Measurements from ENCODE around the gene ZNF746. TPM values are rescaled to one million over a fixed set of nuclear protein-coding genes. Genes with fewer than 3 reads are reported as not detected.

The ZNF746 gene
- total RNA-seq, 2 experiments from 2014 or later, result 12.6 to 13.0 TPM

DNA sequence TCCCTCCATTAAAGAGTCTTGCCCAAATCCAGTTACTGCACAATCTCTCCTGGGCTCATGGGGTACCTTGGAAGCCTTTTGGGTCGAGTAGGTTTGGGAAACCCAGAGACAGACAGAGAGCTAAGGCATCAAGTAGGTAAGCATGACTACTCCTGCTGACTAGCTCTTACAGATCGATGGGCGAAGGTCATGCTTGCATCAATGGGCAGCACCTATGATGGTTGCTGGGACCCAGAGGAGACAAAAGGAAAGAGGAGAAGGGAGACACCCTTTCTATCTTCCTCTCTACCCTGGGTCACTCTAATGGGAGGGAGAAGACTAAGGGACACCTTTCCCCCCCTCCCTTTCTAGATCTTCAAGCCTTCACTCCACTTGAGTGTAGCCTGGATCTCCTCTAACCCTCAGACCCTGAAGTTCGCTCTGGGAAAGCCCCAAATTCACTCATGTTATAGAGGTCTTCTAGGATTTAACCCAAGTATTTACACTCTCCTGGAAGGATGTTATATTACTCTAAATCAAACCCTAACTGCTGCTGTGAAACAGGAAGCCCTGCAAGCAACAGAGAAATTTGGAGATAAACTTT lies 31.6 kb upstream of the ZNF746 start:
- ATAC-seq (no peak), DNase-seq (peak; percentile 8)
- TF ChIP-seq, protein P1, sequence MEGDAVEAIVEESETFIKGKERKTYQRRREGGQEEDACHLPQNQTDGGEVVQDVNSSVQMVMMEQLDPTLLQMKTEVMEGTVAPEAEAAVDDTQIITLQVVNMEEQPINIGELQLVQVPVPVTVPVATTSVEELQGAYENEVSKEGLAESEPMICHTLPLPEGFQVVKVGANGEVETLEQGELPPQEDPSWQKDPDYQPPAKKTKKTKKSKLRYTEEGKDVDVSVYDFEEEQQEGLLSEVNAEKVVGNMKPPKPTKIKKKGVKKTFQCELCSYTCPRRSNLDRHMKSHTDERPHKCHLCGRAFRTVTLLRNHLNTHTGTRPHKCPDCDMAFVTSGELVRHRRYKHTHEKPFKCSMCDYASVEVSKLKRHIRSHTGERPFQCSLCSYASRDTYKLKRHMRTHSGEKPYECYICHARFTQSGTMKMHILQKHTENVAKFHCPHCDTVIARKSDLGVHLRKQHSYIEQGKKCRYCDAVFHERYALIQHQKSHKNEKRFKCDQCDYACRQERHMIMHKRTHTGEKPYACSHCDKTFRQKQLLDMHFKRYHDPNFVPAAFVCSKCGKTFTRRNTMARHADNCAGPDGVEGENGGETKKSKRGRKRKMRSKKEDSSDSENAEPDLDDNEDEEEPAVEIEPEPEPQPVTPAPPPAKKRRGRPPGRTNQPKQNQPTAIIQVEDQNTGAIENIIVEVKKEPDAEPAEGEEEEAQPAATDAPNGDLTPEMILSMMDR (IDR thresholded peaks at IDR 0.05), result no peak
- Mint-ChIP-seq H3K4me3 (no peak overlapping the region), H3K4me1 (ENCODE audit: low read depth) (no peaks in the 10 kb centered on the region), H3K9me3 (peaks cover 32% of the 10 kb centered on the region), H3K36me3 (ENCODE audit: low read depth) (peaks cover 16% of the 10 kb centered on the region), H3K27ac (no peak overlapping the region), H3K27me3 (no peaks in the 10 kb centered on the region)
- POLR2A ChIA-PET, result no interaction called here
- intact Hi-C loops (cut with micrococcal nuclease), result no loop called here
- CTCF ChIA-PET, result interaction anchor here (1.6 kb wide), 1 partner anchor 8 kb away, joined by 5 read pairs; no protein-coding TSS in a partner anchor

DNA sequence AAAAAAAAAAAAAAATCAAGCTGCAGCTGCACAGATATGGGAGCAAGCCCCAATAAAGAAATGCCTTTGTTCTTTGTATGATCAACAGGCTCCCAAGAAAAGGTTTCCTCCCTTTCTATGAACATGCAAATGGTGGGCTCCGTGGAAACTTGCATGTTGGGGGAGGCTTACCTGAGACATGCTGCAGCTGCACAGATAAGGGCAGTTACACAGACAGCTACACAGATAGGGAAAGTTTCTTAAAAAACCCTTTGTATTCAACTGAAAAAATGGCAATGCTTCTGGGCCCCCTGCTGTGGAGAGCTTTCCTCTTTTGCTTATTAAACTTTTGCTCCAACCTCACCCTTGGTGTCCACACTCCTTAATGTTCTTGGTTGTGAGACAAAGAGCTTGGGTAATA lies 29.8 kb upstream of the ZNF746 start:
- intact Hi-C loops (cut with micrococcal nuclease), result no loop called here
- ChIA-PET POLR2A (interaction anchor here (0.6 kb wide), 1 partner anchor 172 kb away, joined by 3 read pairs; no protein-coding TSS in a partner anchor), CTCF (no interaction called here)
- no peak for DNase-seq
- peaks cover 16% of the 10 kb centered on the region for H3K36me3 Mint-ChIP-seq (ENCODE audit: low read depth)
- H3K9me3 Mint-ChIP-seq, result peaks cover 32% of the 10 kb centered on the region
- no peaks in the 10 kb centered on the region for H3K27me3 Mint-ChIP-seq
- H3K27ac Mint-ChIP-seq, result no peak overlapping the region
- no peak overlapping the region for H3K4me3 Mint-ChIP-seq
- TF ChIP-seq, protein P1 (IDR thresholded peaks at IDR 0.05), result no peak
- H3K4me1 Mint-ChIP-seq (ENCODE audit: low read depth), result no peaks in the 10 kb centered on the region
- no peak for ATAC-seq

DNA sequence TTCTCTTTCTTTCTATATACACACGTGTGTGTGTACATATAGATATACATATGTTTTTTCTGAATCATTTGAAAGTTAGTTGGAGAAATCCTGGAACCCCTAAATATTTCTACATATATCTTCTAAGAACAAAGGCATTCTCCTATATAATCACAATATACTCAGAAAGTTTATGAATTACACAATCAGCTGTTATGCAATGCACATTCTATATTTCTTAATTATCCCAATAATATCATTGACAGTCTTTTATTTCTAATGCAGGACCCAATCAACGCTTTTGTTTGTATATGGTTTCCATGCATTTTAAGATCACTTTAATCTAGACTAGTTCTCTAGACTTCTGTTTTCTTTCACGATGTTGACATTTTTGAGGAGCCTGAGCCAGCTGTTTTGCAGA lies 27.7 kb upstream of the ZNF746 start:
- H3K9me3 Mint-ChIP-seq, result peaks cover 27% of the 10 kb centered on the region
- no peak for ATAC-seq
- H3K27me3 Mint-ChIP-seq, result peaks cover 1% of the 10 kb centered on the region
- no peaks in the 10 kb centered on the region for H3K4me1 Mint-ChIP-seq (ENCODE audit: low read depth)
- H3K27ac Mint-ChIP-seq, result no peak overlapping the region
- TF ChIP-seq, protein P1 (IDR thresholded peaks at IDR 0.05), result no peak
- DNase-seq, result no peak
- peaks cover 16% of the 10 kb centered on the region for H3K36me3 Mint-ChIP-seq (ENCODE audit: low read depth)
- CTCF ChIA-PET, result no interaction called here
- no peak overlapping the region for H3K4me3 Mint-ChIP-seq
- POLR2A ChIA-PET, result no interaction called here
- intact Hi-C loops (cut with micrococcal nuclease), result no loop called here

DNA sequence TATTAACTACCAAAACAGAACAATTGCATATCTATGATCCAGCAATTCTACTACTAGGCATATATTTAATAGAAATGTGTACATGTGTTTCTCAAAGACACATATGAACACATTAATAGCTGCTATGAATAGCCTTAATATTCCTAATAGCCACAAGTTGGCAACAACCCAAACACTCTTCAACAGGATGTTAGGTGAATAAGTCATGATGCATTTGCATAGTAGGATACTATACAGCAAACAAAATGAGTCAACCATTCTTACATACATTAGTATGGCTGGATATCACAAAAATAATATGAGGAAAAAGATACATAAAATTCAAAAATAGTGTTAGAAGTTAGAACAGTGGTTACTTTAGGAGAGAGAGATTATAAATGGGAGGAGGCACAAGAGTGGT lies 26.8 kb upstream of the ZNF746 start:
- peaks cover 15% of the 10 kb centered on the region for H3K36me3 Mint-ChIP-seq (ENCODE audit: low read depth)
- no peak overlapping the region for H3K27ac Mint-ChIP-seq
- POLR2A ChIA-PET, result no interaction called here
- TF ChIP-seq, protein P1 (IDR thresholded peaks at IDR 0.05), result no peak
- ATAC-seq (no peak), DNase-seq (no peak)
- H3K4me1 Mint-ChIP-seq (ENCODE audit: low read depth), result no peaks in the 10 kb centered on the region
- H3K9me3 Mint-ChIP-seq, result peaks cover 18% of the 10 kb centered on the region
- H3K4me3 Mint-ChIP-seq, result no peak overlapping the region
- H3K27me3 Mint-ChIP-seq, result peaks cover 4% of the 10 kb centered on the region
- intact Hi-C loops (cut with micrococcal nuclease), result no loop called here
- CTCF ChIA-PET, result no interaction called here

DNA sequence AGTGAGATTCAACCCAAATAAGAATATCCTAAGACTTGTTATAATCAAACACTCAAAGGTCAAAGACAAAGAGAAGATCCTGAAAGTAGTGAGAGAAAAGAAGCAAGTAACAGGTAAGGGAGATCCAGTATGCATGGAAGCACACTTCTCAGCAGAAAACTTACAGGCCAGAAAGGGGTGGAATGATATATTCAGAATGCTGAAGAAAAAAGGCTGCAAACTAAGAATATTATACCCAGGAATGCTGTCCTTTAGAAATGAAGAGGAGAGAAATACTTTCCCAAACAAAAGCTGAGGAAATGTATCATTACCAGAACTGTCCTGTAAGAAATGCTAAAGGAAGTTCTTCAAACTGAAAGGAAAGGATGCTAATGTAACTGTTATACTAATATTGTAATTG lies 12.6 kb upstream of the ZNF746 start:
- Mint-ChIP-seq H3K4me3 (no peak overlapping the region), H3K9me3 (peaks cover 34% of the 10 kb centered on the region), H3K27me3 (no peaks in the 10 kb centered on the region), H3K27ac (no peak overlapping the region), H3K36me3 (ENCODE audit: low read depth) (peaks cover 7% of the 10 kb centered on the region), H3K4me1 (ENCODE audit: low read depth) (no peaks in the 10 kb centered on the region)
- POLR2A ChIA-PET, result no interaction called here
- DNase-seq (no peak), ATAC-seq (no peak)
- TF ChIP-seq, protein P1 (IDR thresholded peaks at IDR 0.05), result no peak
- intact Hi-C loops (cut with micrococcal nuclease), result no loop called here
- CTCF ChIA-PET, result no interaction called here

All from activated CD8-positive, alpha-beta T cell treated with anti-CD3 and anti-CD28 coated beads for 36 hours (primary cell).